Muscle of back (tissue), 13 donors: ENCODE results near the gene ZNF705A. TPM values are rescaled to one million over a fixed set of nuclear protein-coding genes. Genes with fewer than 3 reads are reported as not detected.
"Not testable (repeated sequence)": the region's sequence is repeated elsewhere in the genome, so short reads cannot be mapped to it uniquely, and the experiment has no call there.

Source experiments
- DNase-seq, 3 donors: peaks; one replicate each; pipeline versions ENCODE4 v3.0.0 to v3.0.0-alpha.2; 2013
- long read RNA-seq, 9 donors: transcript quantifications; one replicate each; lab custom pipeline, GENCODE V29; 2026
- polyA plus RNA-seq, 10 donors: library from polyadenylated mRNA; unstranded; fragments of 120-200 nt; gene quantifications; one replicate each; pipeline ENCODE4 v1.2.1, GENCODE V29; 2013; ENCODE audit not compliant: insufficient read length in 10 of 10

The ZNF705A gene
- under 1 TPM in 1 of 10 donors, not detected in 9; 0.20 TPM for polyA plus RNA-seq
- long read RNA-seq, donor 1 = 0 reads
- long read RNA-seq, donor 2 = 0 reads
- long read RNA-seq, donor 3 = 0 reads
- long read RNA-seq, donor 4 = 0 reads
- long read RNA-seq, donor 5 = 0 reads
- long read RNA-seq, donor 6 = 0 reads
- long read RNA-seq, donor 7 = 0 reads
- long read RNA-seq, donor 8 = 0 reads
- long read RNA-seq, donor 9 = 0 reads

- DNase-seq = peak; percentile 14 to 55 (median 14)
Measured at GRCh38 chr12:8156845-8157244, at the start of gene ZNF705A. ZNF705A (plus strand) TSS chr12:8157015; CDS start chr12:8172626, 15,611 bp downstream.

GRCh38 chr12:8108808-8109398 is 47.9 kb upstream of the ZNF705A start:
- DNase-seq = peak; percentile 61 to 85 (median 82)

DNA sequence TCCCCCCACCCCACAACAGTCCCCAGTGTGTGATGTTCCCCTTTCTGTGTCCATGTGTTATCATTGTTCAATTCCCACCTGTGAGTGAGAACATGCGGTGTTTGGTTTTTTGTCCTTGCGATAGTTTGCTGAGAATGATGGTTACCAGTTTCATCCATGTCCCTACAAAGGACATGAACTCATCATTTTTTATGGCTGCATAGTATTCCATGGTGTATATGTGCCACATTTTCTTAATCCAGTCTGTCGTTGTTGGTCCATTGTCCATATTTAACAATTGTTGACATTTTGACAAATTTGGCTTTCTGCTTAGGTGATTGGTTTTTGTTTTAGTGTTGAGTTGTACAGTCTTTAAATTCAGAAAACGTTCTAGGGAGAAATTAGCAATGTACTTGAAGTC is 43.7 kb upstream of the ZNF705A start:
- DNase-seq = not testable (repeated sequence)

DNA sequence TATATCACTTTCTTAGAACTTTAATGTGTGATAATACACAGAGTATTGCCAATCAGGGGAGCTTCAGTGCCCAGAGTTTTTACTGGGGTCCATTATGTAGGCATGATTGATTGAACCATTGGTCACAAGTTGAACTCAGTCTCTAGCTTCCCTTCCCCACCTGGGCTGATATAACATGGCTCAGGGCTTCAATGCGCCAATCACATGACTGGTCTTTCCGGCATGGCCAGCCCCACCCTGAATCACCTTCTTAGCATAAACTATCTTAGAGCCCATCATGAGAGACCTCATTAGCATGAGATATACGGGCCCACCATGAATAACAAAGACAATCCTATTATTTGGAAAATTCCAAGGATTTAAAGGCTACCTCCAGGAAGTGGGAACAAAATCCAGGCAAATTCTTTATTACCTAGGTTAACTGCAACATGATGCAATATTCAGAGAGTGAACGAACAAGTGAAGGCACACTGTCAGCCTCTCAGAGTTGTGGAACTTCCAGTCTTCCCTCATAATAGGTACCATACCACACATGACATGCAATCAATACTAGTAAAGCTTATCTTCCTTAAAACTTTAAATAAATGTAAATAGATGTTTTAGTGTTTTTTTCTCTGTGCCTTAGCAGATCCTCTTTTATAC is 36.6 kb upstream of the ZNF705A start:
- DNase-seq = no peak

GRCh38 chr12:8123124-8123912 is 33.5 kb upstream of the ZNF705A start, which contains the start of gene CLEC4A:
CLEC4A (plus strand) TSS chr12:8123617; CDS start chr12:8123879, 262 bp downstream.
- peak in 1 of 3 donors; percentile 16 for DNase-seq

- DNase-seq = no peak
Measured at GRCh38 chr12:8127138-8127537, 29.7 kb upstream of the ZNF705A start.

- DNase-seq = not testable (repeated sequence)
Measured at GRCh38 chr12:8133636-8134397, 23.0 kb upstream of the ZNF705A start.

GRCh38 chr12:8134398-8134930 is 22.4 kb upstream of the ZNF705A start:
- DNase-seq = not testable (repeated sequence)

GRCh38 chr12:8141647-8142046 is 15.2 kb upstream of the ZNF705A start:
- not testable (repeated sequence) for DNase-seq

GRCh38 chr12:8143261-8143660 is 13.6 kb upstream of the ZNF705A start:
- DNase-seq = no peak

DNA sequence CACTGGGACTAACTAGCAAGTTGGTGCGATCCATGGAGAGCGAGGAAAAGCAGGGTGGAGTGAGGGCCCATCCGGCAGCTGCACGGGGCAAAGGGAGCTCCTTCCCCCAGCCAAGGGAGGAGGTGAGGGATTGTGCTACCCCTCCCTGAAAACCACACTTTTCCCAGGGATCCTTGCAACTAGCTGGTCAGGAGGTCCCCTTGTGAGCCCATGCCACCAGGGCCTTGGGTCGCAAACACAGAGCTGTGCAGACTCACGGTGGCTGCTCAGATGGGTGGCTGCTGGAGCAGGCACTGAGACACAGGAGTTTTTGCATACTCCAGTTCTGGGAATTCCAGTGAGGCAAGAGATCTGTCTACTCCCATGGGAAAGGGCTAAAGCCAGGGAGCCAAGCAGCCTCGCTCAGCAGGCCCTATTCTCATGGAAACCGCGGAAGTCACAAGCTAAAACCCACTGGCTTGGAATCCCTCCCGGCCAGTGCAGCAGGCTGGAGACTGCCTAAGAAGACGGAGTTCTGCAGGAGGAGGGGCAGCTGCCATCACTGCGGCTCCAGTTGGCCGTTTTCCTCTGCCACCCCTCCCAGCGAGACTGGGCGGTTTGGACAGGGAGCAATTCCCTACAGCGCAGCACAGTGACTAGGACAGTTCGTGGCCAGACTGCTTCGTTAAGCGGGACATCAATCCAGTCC is 10.9 kb upstream of the ZNF705A start:
- peak; percentile 14 to 74 (median 48) for DNase-seq

- DNase-seq = no peak
Measured at GRCh38 chr12:8146442-8146771, 10.4 kb upstream of the ZNF705A start.

DNA sequence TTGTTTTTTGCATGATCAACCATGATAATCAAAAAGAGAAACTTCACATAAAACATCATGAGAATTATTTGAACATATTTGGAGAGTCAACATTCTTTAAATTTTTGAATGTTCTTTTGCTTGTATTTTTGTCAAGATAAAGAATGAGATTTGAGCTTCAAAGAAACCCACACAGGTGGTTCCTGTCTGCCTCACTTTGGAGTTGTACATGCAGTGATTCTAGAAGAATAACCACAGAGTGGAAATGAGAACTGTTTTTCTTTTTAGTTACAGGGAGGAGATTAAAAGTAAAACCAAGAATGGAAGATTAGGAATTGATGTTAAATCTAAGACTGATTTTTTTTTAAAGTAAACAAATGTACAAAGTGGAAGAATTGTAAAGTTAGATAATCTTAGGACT is 2.3 kb upstream of the ZNF705A start:
- DNase-seq = no peak

- no peak for DNase-seq
Measured at GRCh38 chr12:8156416-8156815, 399 bp upstream of the ZNF705A start.

- no peak for DNase-seq
Measured at GRCh38 chr12:8157484-8158198, 826 bp downstream of the ZNF705A start.

GRCh38 chr12:8172911-8173310 is 16.1 kb downstream of the ZNF705A start:
- DNase-seq = not testable (repeated sequence)

- peak; percentile 41 to 82 (median 62) for DNase-seq
Measured at GRCh38 chr12:8179989-8180585, 23.3 kb downstream of the ZNF705A start.

DNA sequence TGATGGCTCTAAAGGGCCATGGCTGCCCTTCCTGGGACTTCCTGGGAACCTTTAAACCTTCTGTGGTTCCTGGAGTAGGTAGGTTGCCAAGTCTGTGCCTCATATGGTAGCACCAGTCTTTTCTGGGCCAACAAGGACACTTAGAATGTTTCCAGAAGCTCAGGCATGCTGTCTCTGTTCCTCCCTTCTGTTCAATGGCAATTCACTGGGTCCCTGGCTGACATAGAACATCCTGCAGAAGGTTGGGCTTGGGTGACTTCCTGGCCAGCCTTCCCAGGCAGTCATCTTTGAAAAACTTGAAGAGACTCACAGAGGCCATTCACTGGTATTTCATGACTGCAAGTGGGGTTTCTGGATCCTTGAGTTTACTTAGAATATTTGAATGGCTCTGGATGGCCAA is 24.5 kb downstream of the ZNF705A start:
- not testable (repeated sequence) for DNase-seq

DNA sequence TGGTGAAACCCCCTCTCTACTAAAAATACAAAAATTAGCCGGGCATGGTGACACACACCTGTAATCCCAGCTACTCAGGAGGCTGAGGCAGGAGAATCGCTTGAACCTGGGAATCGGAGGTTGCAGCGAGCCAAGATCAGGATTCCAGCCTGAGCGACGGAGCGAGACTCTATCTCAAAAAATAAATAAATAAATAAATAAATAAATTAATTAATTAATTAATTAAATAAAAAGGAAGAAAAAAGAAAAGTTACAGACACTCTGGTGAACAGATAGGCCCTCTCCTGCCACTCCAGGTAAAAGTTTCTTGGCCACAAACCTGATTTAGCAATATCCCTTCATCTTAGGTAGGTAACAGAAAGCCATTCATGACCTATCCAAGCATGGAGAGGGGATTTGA is 26.1 kb downstream of the ZNF705A start:
- not testable (repeated sequence) for DNase-seq
